Osteoblast (primary cell): ENCODE results near the gene ZFP91. TPM values are rescaled to one million over a fixed set of nuclear protein-coding genes. Genes with fewer than 3 reads are reported as not detected.

Experiments used
- DNase-seq: peaks from one replicate; pipeline ENCODE4 v3.0.0; 2011; ENCODE audit warnings: low spot score, mixed read lengths; ENCODE audit not compliant: insufficient read length; ENCODE audit errors: missing footprints
- H2AFZ ChIP-seq: 2 replicates; pipeline ENCODE4 v1.6.0; 2011; ENCODE audit warnings: mild to moderate bottlenecking, low read length
- H3K27ac ChIP-seq: 2 replicates; pipeline ENCODE4 v1.5.1; 2011; ENCODE audit warnings: mild to moderate bottlenecking, low read depth, low read length, moderate library complexity
- H3K27me3 ChIP-seq: 2 replicates; pipeline ENCODE4 v1.6.0; 2012; ENCODE audit warnings: mild to moderate bottlenecking, control low read depth, inconsistent platforms, low read length, moderate library complexity; ENCODE audit not compliant: insufficient read depth
- H3K36me3 ChIP-seq: 2 replicates; pipeline ENCODE4 v1.5.1; 2011; ENCODE audit warnings: mild to moderate bottlenecking, low read length, control low read depth, moderate library complexity; ENCODE audit not compliant: insufficient read depth
- H3K4me1 ChIP-seq: 2 replicates; pipeline ENCODE4 v1.5.1; 2011; ENCODE audit warnings: mild to moderate bottlenecking, low read length, control low read depth, moderate library complexity; ENCODE audit not compliant: insufficient read depth
- H3K4me2 ChIP-seq: 2 replicates; pipeline ENCODE4 v1.6.0; 2011; ENCODE audit warnings: mild to moderate bottlenecking, low read length; ENCODE audit not compliant: insufficient read depth
- H3K4me3 ChIP-seq: fragments of 200-600 bp; sonication (generic); 3 replicates; pipeline ENCODE4 v1.5.1; 2012; ENCODE audit warnings: mild to moderate bottlenecking, low read length, inconsistent platforms; ENCODE audit not compliant: insufficient read depth
- H3K79me2 ChIP-seq: 2 replicates; pipeline ENCODE4 v1.6.0; 2012; ENCODE audit warnings: mild to moderate bottlenecking, low read length, control low read depth, inconsistent platforms; ENCODE audit not compliant: insufficient read depth
- H3K9me3 ChIP-seq: 2 replicates; pipeline ENCODE4 v1.5.1; 2011; ENCODE audit warnings: low read depth, low read length, control low read depth
- H4K20me1 ChIP-seq: 2 replicates; pipeline ENCODE4 v1.6.0; 2012; ENCODE audit warnings: mild to moderate bottlenecking, low read length, control low read depth; ENCODE audit not compliant: insufficient read depth
- total RNA-seq: library from RNA; depleted of rRNA; stranded (reverse); fragments of >200 nt; gene quantifications from 2 replicates; pipeline ENCODE4 v1.2.3, GENCODE V29; 2012
- TF ChIP-seq, protein P1 (sequence below): IDR thresholded peaks from 2 replicates; pipeline ENCODE4 v1.5.1; 2011; ENCODE audit warnings: mild to moderate bottlenecking, low read depth, low read length, moderate library complexity; ENCODE audit errors: extremely low read depth

The ZFP91 gene
- total RNA-seq, 1 donor, result 61.2 TPM

DNA sequence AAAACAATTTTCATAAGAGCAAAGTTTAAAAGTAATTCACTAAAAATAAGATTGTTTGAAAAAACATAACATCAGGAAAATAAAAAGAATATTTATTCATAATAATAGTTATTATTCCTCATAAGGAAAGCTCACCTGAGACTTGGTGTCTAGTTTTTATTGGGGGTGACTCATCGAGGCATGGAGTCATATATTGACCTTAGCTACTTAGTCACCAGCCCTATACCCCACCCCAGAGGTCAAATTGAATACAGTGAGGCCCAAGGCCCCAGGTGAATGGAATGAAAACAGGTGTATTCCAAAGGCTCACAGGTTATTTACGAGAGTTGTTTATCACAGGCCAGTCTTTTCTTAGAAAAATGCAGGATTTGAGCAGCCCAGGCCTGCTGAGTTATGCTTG, 80.5 kb downstream of the ZFP91 start:
- Histone ChIP-seq H3K79me2 (no peaks in the 10 kb centered on the region), H3K9me3 (no peaks in the 10 kb centered on the region), H3K27ac (no peak overlapping the region), H2AFZ (no peak overlapping the region), H3K27me3 (peaks cover 3% of the 10 kb centered on the region), H3K4me3 (no peak overlapping the region), H3K4me1 (no peaks in the 10 kb centered on the region), H4K20me1 (no peaks in the 10 kb centered on the region), H3K36me3 (no peaks in the 10 kb centered on the region), H3K4me2 (no peak overlapping the region)
- TF ChIP-seq, protein P1, sequence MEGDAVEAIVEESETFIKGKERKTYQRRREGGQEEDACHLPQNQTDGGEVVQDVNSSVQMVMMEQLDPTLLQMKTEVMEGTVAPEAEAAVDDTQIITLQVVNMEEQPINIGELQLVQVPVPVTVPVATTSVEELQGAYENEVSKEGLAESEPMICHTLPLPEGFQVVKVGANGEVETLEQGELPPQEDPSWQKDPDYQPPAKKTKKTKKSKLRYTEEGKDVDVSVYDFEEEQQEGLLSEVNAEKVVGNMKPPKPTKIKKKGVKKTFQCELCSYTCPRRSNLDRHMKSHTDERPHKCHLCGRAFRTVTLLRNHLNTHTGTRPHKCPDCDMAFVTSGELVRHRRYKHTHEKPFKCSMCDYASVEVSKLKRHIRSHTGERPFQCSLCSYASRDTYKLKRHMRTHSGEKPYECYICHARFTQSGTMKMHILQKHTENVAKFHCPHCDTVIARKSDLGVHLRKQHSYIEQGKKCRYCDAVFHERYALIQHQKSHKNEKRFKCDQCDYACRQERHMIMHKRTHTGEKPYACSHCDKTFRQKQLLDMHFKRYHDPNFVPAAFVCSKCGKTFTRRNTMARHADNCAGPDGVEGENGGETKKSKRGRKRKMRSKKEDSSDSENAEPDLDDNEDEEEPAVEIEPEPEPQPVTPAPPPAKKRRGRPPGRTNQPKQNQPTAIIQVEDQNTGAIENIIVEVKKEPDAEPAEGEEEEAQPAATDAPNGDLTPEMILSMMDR, result no peak
- no peak for DNase-seq

DNA sequence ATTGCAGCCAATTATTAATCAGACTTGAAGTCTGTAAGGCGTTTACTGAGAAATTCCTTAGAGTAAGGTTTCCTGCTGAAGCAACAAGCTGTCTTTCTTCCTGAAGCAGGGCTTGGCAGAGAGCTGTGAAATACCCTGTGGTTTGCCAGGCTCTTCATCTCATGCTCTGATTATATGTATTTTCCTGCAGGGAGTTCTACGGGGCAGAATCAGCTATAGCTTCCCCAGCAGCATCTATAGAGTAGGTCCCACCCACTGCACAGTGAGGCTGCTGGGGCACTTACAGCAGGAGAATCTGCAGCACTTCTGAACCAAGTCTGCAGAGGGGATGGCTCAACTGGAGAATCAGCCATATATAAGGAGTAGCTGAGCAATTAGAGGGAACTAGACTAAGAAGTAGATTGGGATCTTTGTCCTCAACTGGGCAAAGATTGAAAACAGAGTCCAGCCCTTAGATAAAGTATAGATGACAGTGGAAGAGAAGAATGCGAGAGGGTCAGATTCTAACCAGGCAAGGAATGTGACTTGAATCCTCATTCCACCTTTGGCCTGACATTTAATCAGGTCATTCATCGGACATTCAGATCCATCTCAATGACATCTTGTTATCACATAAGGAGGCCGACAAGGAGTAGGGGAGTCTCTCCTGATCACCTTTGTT, 81.2 kb downstream of the ZFP91 start:
- H4K20me1 ChIP-seq, result no peaks in the 10 kb centered on the region
- DNase-seq, result no peak
- no peaks in the 10 kb centered on the region for H3K36me3 ChIP-seq
- H3K79me2 ChIP-seq, result no peaks in the 10 kb centered on the region
- no peak overlapping the region for H3K4me3 ChIP-seq
- peaks cover 3% of the 10 kb centered on the region for H3K27me3 ChIP-seq
- no peaks in the 10 kb centered on the region for H3K4me1 ChIP-seq
- H3K9me3 ChIP-seq, result no peaks in the 10 kb centered on the region
- no peak overlapping the region for H3K27ac ChIP-seq
- H3K4me2 ChIP-seq, result no peak overlapping the region
- TF ChIP-seq, protein P1, result no peak
- no peak overlapping the region for H2AFZ ChIP-seq

Other genes with a start within 250 kb of the ZFP91 start
- not detected in 2 replicates for gene OR5B17, start 220.0 kb upstream of the ZFP91 start, total RNA-seq
- gene OR5B3, start 172.2 kb upstream of the ZFP91 start, total RNA-seq, result not detected in 2 replicates
- not detected in 2 replicates for gene OR5B2, start 150.9 kb upstream of the ZFP91 start, total RNA-seq
- gene OR5B12, start 136.8 kb upstream of the ZFP91 start, total RNA-seq, result not detected in 2 replicates
- not detected in 2 replicates for gene OR5B21, start 71.0 kb upstream of the ZFP91 start, total RNA-seq
- 8.5 and 14.5 TPM in 2 replicates for gene LPXN, start 3.2 kb upstream of the ZFP91 start, total RNA-seq
- gene CNTF, start 43.6 kb downstream of the ZFP91 start, total RNA-seq, result 1.4 and 1.8 TPM in 2 replicates
- gene GLYAT, start 152.9 kb downstream of the ZFP91 start, total RNA-seq, result not detected in 2 replicates